HFF-Myc (cell line): ENCODE data around the gene ACAN.

Source experiments
- DNase-seq: peaks from one replicate; pipeline ENCODE4 v3.0.0-alpha.2; 2011; ENCODE audit warnings: low read depth; ENCODE audit errors: extremely low read depth
- H3K4me3 ChIP-seq: replicated peaks from 2 replicates; pipeline ENCODE4 v1.5.1; 2011; ENCODE audit warnings: low read depth, mild to moderate bottlenecking, control low read depth, low read length
- CTCF ChIP-seq: IDR thresholded peaks from 2 replicates; pipeline ENCODE4 v1.5.1; 2012; ENCODE audit warnings: mild to moderate bottlenecking, low read depth, low read length, control low read depth; ENCODE audit errors: missing control alignments

Gene ACAN

GRCh38 chr15:88888719-88889118, 85.5 kb downstream of the ACAN start:
- no peak for TF ChIP-seq CTCF

GRCh38 chr15:88890495-88890894, 87.3 kb downstream of the ACAN start:
- DNase-seq = no peak
- no peak overlapping the region for H3K4me3 ChIP-seq
- no peak for TF ChIP-seq CTCF

More at GRCh38 chr15:88888719-88889118, 85.5 kb downstream of the ACAN start:
- no peak overlapping the region for H3K4me3 ChIP-seq
- DNase-seq = no peak

GRCh38 chr15:88891540-88892254, 88.5 kb downstream of the ACAN start:
- no peak for TF ChIP-seq CTCF
- DNase-seq = no peak
- H3K4me3 ChIP-seq = no peak overlapping the region

- DNase-seq = no peak
- H3K4me3 ChIP-seq = no peak overlapping the region
- peak; percentile 62 for TF ChIP-seq CTCF
These were observed 91.1 kb downstream of the ACAN start for GRCh38 chr15:88894348-88894818.

GRCh38 chr15:88894819-88895767, 91.9 kb downstream of the ACAN start, which contains the start of gene HAPLN3:
TSS of gene HAPLN3 (minus strand) at chr15:88895544. CDS start at chr15:88887298, 8,246 bp downstream.
- H3K4me3 ChIP-seq = peak within 1 kb of the TSS; percentile 45
- no peak for DNase-seq
- no peak for TF ChIP-seq CTCF

- DNase-seq = no peak
- TF ChIP-seq CTCF = no peak
- H3K4me3 ChIP-seq = no peak overlapping the region
These were observed 93.2 kb downstream of the ACAN start for GRCh38 chr15:88896333-88897033.
